GM12875 (cell line): ENCODE measurements around the gene ABCA1.
A peak's percentile ranks its signal among the peaks of the same experiment; 100 is the strongest.

Experiments used
- H3K4me3 ChIP-seq: one replicate; pipeline ENCODE4 v1.5.1; 2011; ENCODE audit warnings: low read depth, low read length, control low read depth
- CTCF ChIP-seq: IDR thresholded peaks from 2 replicates; pipeline ENCODE4 v1.5.1; 2011; ENCODE audit warnings: low read depth, mild to moderate bottlenecking, control low read depth, inconsistent platforms, low read length, moderate library complexity, borderline replicate concordance; ENCODE audit not compliant: insufficient read depth

Gene ABCA1

DNA sequence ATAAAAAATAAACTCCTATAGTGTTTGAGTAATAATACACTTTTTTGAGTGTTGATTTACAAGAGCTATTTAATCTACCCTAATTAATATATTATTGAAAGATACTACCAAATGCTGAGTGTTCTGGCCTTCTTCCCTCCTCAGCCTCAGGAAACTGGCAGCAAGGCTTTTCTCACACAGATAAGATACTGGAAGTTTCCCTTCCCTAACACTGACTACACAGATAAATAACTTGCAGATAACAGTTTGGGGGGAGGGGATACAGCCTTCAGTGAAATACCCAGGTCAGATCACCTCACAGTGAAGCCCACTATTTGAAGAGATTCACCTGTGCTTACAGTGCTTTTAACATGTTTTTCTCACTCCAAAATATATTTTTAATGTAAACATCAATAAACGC is 182.1 kb downstream of the ABCA1 start:
- TF ChIP-seq CTCF = no peak
- H3K4me3 ChIP-seq = no peak overlapping the region

GRCh38 chr9:104743376-104743985 is 184.5 kb downstream of the ABCA1 start:
- TF ChIP-seq CTCF = peak; percentile 55; the same call in 1 of the 2 replicates
- H3K4me3 ChIP-seq = no peak overlapping the region

DNA sequence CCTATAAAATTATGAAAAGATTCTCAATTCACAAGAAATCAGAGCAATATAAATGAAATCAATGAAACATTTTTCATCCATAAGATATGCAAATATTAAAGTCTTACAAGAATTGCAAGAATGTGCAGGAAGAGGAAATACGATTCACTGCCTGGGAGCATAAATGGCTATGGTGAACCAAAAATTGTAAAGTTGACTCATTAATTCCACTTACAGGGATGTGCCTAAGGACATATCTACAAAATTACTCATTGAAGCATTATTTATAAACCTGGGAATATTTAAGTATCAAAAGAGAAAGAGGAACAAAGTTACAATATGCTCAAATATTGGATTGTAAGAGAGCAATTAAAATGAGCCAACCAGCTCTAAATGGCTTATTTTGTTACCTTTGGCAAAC is 187.3 kb downstream of the ABCA1 start:
- TF ChIP-seq CTCF = no peak
- H3K4me3 ChIP-seq = no peak overlapping the region

- no peak for TF ChIP-seq CTCF
- H3K4me3 ChIP-seq = no peak overlapping the region
Observed at GRCh38 chr9:104738452-104738851, 189.5 kb downstream of the ABCA1 start.
